BLaER1 (cell line): ENCODE data around the gene ZNF644.
"Not testable (repeated sequence)": the region's sequence is repeated elsewhere in the genome, so short reads cannot be mapped to it uniquely, and the experiment has no call there.

Experiments used
- H3K27ac ChIP-seq: shearing (Covaris generic); formaldehyde crosslinking; 2 replicates; pipeline ENCODE4 v1.8.1; 2022
- H3K27me3 ChIP-seq: shearing (Covaris generic); formaldehyde crosslinking; 2 replicates; pipeline ENCODE4 v1.8.1; 2022
- H3K36me3 ChIP-seq: shearing (Covaris generic); formaldehyde crosslinking; 2 replicates; pipeline ENCODE4 v1.8.1; 2022
- H3K4me1 ChIP-seq: shearing (Covaris generic); formaldehyde crosslinking; 2 replicates; pipeline ENCODE4 v1.8.1; 2022
- H3K4me2 ChIP-seq: shearing (Covaris generic); formaldehyde crosslinking; 2 replicates; pipeline ENCODE4 v1.8.1; 2022
- H3K4me3 ChIP-seq: shearing (Covaris generic); formaldehyde crosslinking; 2 replicates; pipeline ENCODE4 v1.8.1; 2022
- H3K9ac ChIP-seq: shearing (Covaris generic); formaldehyde crosslinking; 2 replicates; pipeline ENCODE4 v1.8.1; 2022
- H3K9me3 ChIP-seq: shearing (Covaris generic); formaldehyde crosslinking; 2 replicates; pipeline ENCODE4 v1.8.1; 2022
- H4K20me1 ChIP-seq: shearing (Covaris generic); formaldehyde crosslinking; 2 replicates; pipeline ENCODE4 v1.8.1; 2022
- Cebpa-rat ChIP-seq: shearing (Covaris generic); IDR thresholded peaks from 2 replicates; pipeline ENCODE4 v1.8.1; 2022

Gene ZNF644

DNA sequence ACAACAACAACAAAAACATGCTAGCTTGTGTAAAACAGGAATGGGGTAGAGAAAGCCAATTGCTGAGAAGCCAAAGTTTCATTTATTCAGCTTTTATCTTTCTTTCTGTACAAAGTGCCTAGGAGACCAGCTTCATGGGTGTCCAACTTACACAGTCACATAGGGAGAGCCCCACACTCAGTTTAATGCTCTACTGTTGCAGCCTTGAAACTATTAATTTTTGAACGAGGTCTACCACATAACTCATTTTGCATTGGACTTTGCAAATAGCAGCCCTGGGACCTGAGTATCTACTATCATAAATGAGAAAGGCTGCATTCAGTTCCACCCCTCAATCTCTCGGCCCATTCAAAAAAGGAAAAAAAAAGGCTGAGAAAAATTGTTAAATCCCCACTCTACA is 98.8 kb downstream of the ZNF644 start:
- Histone ChIP-seq H3K9ac (no peak overlapping the region), H3K4me1 (peaks cover 16% of the 10 kb centered on the region), H4K20me1 (peaks cover 97% of the 10 kb centered on the region)

DNA sequence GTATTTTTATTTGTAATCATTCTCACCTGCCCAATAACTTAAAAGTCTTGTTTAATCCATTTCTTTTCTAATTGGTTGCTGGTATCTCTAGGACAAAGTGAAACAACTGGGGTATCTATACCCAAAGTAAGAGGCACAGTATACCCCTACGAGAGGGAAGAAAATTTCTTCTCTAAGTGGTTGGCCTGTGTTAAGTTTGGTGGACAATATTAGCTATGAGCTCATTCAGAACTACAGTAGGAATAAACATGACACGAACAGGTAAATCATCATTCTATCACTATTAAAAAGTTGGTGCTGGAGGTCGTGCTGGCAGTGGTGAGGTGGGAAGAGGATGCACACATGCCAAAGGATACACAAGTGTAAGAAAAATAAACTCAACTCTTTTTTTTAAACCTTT is 99.6 kb downstream of the ZNF644 start:
- no peak for TF ChIP-seq Cebpa-rat
- Histone ChIP-seq H3K4me3 (no peak overlapping the region), H3K9me3 (no peaks in the 10 kb centered on the region), H4K20me1 (peaks cover 97% of the 10 kb centered on the region), H3K27me3 (no peaks in the 10 kb centered on the region), H3K36me3 (peaks cover 27% of the 10 kb centered on the region), H3K9ac (no peak overlapping the region), H3K4me2 (no peak overlapping the region), H3K27ac (no peak overlapping the region), H3K4me1 (peaks cover 16% of the 10 kb centered on the region)

More for the DNA sequence above, 98.8 kb downstream of the ZNF644 start:
- peaks cover 26% of the 10 kb centered on the region for H3K36me3 ChIP-seq
- H3K4me3 ChIP-seq: no peak overlapping the region
- no peak overlapping the region for H3K27ac ChIP-seq
- H3K9me3 ChIP-seq: no peaks in the 10 kb centered on the region
- H3K27me3 ChIP-seq: no peaks in the 10 kb centered on the region
- H3K4me2 ChIP-seq: no peak overlapping the region
- TF ChIP-seq Cebpa-rat: no peak

DNA sequence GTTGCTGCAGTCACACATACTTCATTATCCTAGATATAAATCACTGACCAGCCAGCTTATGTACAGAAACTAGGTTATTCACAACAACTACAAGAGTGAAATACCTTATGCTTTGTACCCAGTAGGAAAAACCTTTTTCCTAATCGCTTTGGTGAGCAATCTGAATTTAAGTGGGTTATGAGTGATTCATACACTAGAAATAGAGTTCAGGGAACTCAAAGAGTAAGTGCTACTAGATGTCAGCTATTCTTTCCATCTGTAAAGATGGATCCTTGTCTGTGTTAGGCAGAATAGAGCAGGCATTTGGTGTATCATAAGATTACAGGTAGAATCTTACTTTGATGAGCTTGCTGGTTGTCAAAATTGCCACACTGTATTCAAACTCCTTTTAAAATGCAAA is 101.9 kb downstream of the ZNF644 start:
- no peak for TF ChIP-seq Cebpa-rat
- H4K20me1 ChIP-seq: peaks cover 86% of the 10 kb centered on the region
- peaks cover 16% of the 10 kb centered on the region for H3K4me1 ChIP-seq
- H3K9me3 ChIP-seq: no peaks in the 10 kb centered on the region
- H3K4me3 ChIP-seq: no peak overlapping the region
- H3K4me2 ChIP-seq: peak overlapping the region; percentile 3; the same call in 1 of the 2 replicates
- no peak overlapping the region for H3K9ac ChIP-seq
- H3K36me3 ChIP-seq: peaks cover 31% of the 10 kb centered on the region
- H3K27ac ChIP-seq: no peak overlapping the region
- no peaks in the 10 kb centered on the region for H3K27me3 ChIP-seq

DNA sequence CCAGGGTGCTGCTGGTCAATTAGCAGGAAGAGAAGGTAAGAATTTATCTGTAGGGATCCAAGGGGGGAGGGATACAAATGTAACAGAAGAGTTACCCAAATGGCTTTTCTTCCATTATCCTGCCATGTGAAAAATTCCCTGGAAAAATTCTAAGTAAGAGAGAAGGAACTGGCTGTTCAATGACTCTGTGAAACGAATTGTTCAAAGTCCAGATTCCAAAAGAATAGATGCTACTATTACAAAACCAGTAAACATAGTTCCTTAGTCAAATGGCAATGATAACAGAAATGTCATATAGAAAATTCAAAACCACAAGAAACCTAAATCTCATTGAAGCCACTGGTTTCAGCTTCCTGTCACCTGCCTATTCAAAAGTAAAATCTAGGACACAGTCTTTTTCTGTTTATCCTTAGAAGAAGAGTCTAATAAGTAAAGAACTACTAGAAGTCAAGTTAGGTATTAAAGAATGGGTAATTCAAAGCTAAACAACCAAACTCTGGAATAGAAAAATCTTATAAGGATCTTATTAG is 102.6 kb downstream of the ZNF644 start:
- Histone ChIP-seq H3K27ac (no peak overlapping the region), H3K9me3 (no peaks in the 10 kb centered on the region), H4K20me1 (peaks cover 80% of the 10 kb centered on the region), H3K4me1 (peaks cover 16% of the 10 kb centered on the region), H3K4me2 (peak overlapping the region; percentile 3; the same call in 1 of the 2 replicates), H3K36me3 (peaks cover 32% of the 10 kb centered on the region), H3K27me3 (no peaks in the 10 kb centered on the region), H3K4me3 (no peak overlapping the region), H3K9ac (no peak overlapping the region)
- TF ChIP-seq Cebpa-rat: no peak

DNA sequence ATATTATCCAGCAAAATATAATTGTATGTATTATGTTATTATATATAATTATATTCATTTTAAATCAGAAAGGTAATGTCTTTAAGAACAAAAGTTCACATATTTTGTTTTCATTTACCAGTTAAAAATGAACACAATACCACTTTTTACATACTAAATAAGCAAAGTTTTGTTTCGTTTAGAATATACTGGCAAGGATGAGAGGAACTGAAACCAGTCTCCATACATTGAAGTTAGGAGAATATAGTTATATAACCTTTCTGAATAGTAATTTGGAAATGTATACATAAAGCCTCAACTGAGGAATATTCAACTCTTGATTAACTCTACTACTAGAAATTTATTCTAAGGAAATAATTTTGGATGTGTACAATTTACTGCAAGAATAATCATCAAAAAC is 110.5 kb downstream of the ZNF644 start:
- Histone ChIP-seq H3K27ac (no peak overlapping the region), H4K20me1 (peaks cover 22% of the 10 kb centered on the region), H3K4me2 (no peak overlapping the region), H3K4me1 (no peaks in the 10 kb centered on the region), H3K36me3 (peaks cover 30% of the 10 kb centered on the region), H3K27me3 (no peaks in the 10 kb centered on the region), H3K4me3 (no peak overlapping the region), H3K9ac (no peak overlapping the region), H3K9me3 (no peaks in the 10 kb centered on the region)
- no peak for TF ChIP-seq Cebpa-rat

DNA sequence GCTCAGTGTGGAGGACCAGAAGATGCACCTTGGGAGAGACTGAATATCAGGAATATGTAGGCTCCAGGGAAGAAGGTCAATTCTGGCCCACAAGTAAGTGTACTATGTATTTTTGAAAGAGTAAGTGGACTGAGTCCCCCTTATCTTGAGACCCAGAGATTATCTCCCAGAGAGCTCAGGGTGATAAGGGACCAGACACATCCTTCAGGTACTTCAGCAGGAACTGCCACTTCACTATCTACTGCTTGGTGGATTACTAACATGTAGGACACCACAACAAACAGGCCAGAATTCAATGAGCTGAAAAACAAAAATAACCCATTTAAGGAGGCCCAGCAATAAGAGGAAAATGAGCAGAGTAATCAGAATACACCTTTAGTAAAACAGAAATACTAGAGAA is 119.2 kb downstream of the ZNF644 start:
- Histone ChIP-seq H3K9me3 (no peaks in the 10 kb centered on the region; the same call in 1 of the 2 replicates), H3K4me3 (no peak overlapping the region), H3K9ac (no peak overlapping the region), H4K20me1 (peaks cover under 1% of the 10 kb centered on the region; the same call in 1 of the 2 replicates), H3K4me2 (no peak overlapping the region), H3K27me3 (no peaks in the 10 kb centered on the region), H3K27ac (no peak overlapping the region), H3K36me3 (peaks cover 51% of the 10 kb centered on the region), H3K4me1 (no peaks in the 10 kb centered on the region)
- no peak for TF ChIP-seq Cebpa-rat

DNA sequence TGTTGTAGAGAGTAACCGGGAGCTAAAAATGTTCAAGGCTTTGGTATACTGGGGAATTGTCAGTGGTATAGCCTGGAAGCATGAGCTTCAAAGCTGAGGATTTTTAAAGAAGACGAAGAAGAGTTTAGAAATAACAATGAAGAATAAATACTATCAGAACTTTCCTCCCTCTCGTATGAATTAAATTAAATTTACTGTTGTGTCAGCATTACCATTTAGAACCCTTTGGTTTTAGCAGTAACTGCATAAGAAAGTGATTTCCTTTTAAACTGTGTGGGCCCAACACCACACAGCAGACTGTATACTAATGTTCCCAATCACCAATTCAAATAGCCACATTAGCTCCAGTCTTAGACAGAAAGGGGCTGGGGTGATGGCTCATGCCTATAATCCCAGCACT is 122.6 kb downstream of the ZNF644 start:
- H3K27ac ChIP-seq: no peak overlapping the region
- no peaks in the 10 kb centered on the region for H3K27me3 ChIP-seq
- no peak overlapping the region for H3K4me3 ChIP-seq
- peaks cover 59% of the 10 kb centered on the region for H3K36me3 ChIP-seq
- no peak for TF ChIP-seq Cebpa-rat
- H4K20me1 ChIP-seq: no peaks in the 10 kb centered on the region
- no peaks in the 10 kb centered on the region for H3K4me1 ChIP-seq
- no peaks in the 10 kb centered on the region; the same call in 1 of the 2 replicates for H3K9me3 ChIP-seq
- H3K4me2 ChIP-seq: no peak overlapping the region
- no peak overlapping the region for H3K9ac ChIP-seq

DNA sequence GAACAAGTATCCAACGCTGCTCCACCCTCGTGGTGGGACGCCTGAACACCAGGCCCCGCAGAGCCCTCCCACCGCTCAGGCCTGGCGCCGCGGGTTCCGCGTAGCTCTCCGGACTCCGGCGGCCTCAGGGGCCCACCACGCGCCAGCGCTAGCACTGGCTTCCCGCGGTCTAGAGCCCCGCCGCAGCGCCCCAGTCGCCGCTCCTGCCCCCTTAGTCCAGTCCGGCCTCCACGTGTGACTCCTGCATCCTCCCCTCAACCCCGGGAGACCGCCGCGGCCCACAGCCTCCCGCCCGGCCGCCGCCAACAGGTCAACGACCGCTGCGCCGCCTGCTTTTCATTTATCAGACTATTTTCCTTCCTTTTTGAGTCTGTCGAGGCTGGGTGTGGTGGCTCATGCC is 128.2 kb downstream of the ZNF644 start:
- not testable (repeated sequence) for H3K27me3 ChIP-seq, H3K27ac ChIP-seq, H3K9ac ChIP-seq, H3K4me1 ChIP-seq, H3K9me3 ChIP-seq, H4K20me1 ChIP-seq, H3K4me2 ChIP-seq, H3K4me3 ChIP-seq
- peaks cover 28% of the 10 kb centered on the region; the same call in 1 of the 2 replicates for H3K36me3 ChIP-seq

DNA sequence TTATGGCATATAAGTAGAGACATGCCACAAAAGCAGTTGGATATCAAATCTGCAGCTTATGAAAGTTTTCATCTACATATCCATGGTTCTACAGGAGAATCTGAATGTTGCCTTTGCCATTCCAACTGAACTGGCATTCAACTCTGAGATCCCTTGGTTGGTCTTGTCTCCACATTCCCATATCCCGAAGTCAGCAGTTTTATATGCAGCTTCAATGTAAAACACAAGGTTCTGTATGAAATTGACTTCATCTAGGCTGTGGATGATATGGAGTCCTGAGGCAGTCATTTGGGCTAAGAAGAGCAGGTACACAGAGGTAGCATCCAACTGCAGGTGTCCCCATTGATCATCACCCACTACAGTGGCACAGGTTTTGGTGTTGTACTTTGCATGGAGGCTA is 129.0 kb downstream of the ZNF644 start:
- H3K9me3 ChIP-seq, H3K4me1 ChIP-seq, H3K4me3 ChIP-seq, H3K9ac ChIP-seq, H3K4me2 ChIP-seq, H3K27ac ChIP-seq, H3K27me3 ChIP-seq, H4K20me1 ChIP-seq: not testable (repeated sequence)
- peaks cover 22% of the 10 kb centered on the region; the same call in 1 of the 2 replicates for H3K36me3 ChIP-seq

DNA sequence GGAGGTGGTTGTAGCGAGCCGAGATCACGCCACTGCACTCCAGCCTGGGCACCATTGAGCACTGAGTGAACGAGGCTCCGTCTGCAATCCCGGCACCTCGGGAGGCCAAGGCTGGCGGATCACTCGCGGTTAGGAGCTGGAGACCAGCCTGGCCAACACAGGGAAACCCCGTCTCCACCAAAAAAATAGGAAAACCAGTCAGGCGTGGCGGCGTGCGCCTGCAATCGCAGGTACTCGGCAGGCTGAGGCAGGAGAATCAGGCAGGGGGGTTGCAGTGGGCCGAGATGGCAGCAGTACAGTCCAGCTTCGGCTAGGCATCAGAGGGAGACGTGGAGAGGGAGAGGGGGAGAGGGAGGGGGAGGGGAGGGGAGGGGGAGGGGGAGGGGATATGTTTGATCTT is 129.6 kb downstream of the ZNF644 start:
- not testable (repeated sequence) for H3K27me3 ChIP-seq

DNA sequence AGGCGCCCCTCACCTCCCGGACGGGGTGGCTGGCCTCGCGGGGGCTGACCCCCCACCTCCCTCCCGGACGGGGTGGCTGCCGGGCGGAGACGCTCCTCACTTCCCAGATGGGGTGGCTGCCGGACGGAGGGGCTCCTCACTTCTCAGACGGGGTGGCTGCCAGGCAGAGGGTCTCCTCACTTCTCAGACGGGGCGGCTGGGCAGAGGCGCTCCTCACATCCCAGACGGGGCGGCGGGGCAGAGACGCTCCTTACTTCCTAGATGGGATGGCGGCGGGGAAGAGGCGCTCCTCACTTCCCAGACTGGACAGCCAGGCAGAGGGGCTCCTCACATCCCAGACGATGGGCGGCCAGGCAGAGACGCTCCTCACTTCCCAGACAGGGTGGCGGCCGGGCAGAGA is 130.1 kb downstream of the ZNF644 start:
- H3K4me3 ChIP-seq, H3K27ac ChIP-seq, H4K20me1 ChIP-seq, H3K4me2 ChIP-seq, H3K9me3 ChIP-seq, H3K9ac ChIP-seq, H3K27me3 ChIP-seq, H3K4me1 ChIP-seq: not testable (repeated sequence)
- H3K36me3 ChIP-seq: peaks cover 18% of the 10 kb centered on the region; the same call in 1 of the 2 replicates

More for the DNA sequence above, 129.6 kb downstream of the ZNF644 start:
- H3K9ac ChIP-seq, H3K4me1 ChIP-seq, H3K4me3 ChIP-seq, H3K9me3 ChIP-seq, H3K4me2 ChIP-seq, H4K20me1 ChIP-seq, H3K27ac ChIP-seq: not testable (repeated sequence)
- H3K36me3 ChIP-seq: peaks cover 18% of the 10 kb centered on the region; the same call in 1 of the 2 replicates
